DOHH2 (cell line): ENCODE data around the gene AQP5.

Experiments
- H3F3A ChIP-seq: fragments of 200-600 bp; sonication (generic), shearing (Covaris generic); 2 replicates; pipeline ENCODE4 v1.6.0; 2016; ENCODE audit warnings: antibody characterized with exemption, mild to moderate bottlenecking; ENCODE audit not compliant: control insufficient read depth, insufficient read depth
- H3K27ac ChIP-seq: fragments of 200-600 bp; sonication (generic); 2 replicates; pipeline ENCODE4 v1.5.1; 2014; ENCODE audit warnings: low read depth, mild to moderate bottlenecking, low read length, moderate library complexity
- H3K27me3 ChIP-seq: fragments of 200-600 bp; sonication (generic); 2 replicates; pipeline ENCODE4 v1.6.1; 2014; ENCODE audit warnings: mild to moderate bottlenecking, low read length, mixed read lengths; ENCODE audit not compliant: control insufficient read depth
- H3K36me3 ChIP-seq: fragments of 200-600 bp; sonication (generic); 2 replicates; pipeline ENCODE4 v1.6.1; 2014; ENCODE audit warnings: mild to moderate bottlenecking, low read length, moderate library complexity, mixed read lengths; ENCODE audit not compliant: control insufficient read depth
- H3K4me1 ChIP-seq: fragments of 200-600 bp; sonication (generic); 2 replicates; pipeline ENCODE4 v1.6.1; 2014; ENCODE audit warnings: mild to moderate bottlenecking, low read length, mixed read lengths; ENCODE audit not compliant: control insufficient read depth
- H3K4me2 ChIP-seq: fragments of 200-600 bp; sonication (generic); 2 replicates; pipeline ENCODE4 v1.6.0; 2014; ENCODE audit warnings: mild to moderate bottlenecking, low read length, moderate library complexity
- H3K4me3 ChIP-seq: fragments of 200-600 bp; sonication (generic); 2 replicates; pipeline ENCODE4 v1.5.1; 2014; ENCODE audit warnings: mild to moderate bottlenecking, low read length, mixed read lengths
- H3K79me2 ChIP-seq: fragments of 200-600 bp; sonication (generic); 2 replicates; pipeline ENCODE4 v1.6.1; 2014; ENCODE audit warnings: mild to moderate bottlenecking, low read length, mixed read lengths; ENCODE audit not compliant: control insufficient read depth
- H3K9me2 ChIP-seq: fragments of 200-600 bp; sonication (generic); replicated peaks from 2 replicates; pipeline ENCODE4 v1.6.1; 2014; ENCODE audit warnings: mild to moderate bottlenecking, low read length, mixed read lengths; ENCODE audit not compliant: control insufficient read depth
- H3K9me3 ChIP-seq: fragments of 200-600 bp; sonication (generic); 2 replicates; pipeline ENCODE4 v1.6.1; 2014; ENCODE audit warnings: antibody characterized with exemption, low read length, mixed read lengths; ENCODE audit not compliant: control insufficient read depth, insufficient read depth
- H4K20me1 ChIP-seq: fragments of 200-600 bp; sonication (generic); 2 replicates; pipeline ENCODE4 v1.6.0; 2014; ENCODE audit warnings: low read depth, mild to moderate bottlenecking, antibody characterized with exemption, low read length, moderate library complexity; ENCODE audit not compliant: control insufficient read depth, insufficient read depth
- EZH2phosphoT487 ChIP-seq: fragments of 200-600 bp; sonication (generic); IDR thresholded peaks from 2 replicates; pipeline ENCODE4 v1.6.1; 2017; ENCODE audit warnings: borderline replicate concordance, mild to moderate bottlenecking, antibody characterized with exemption, low read length, moderate library complexity, mixed read lengths
- TF ChIP-seq, protein P1 (sequence below): fragments of 200-600 bp; sonication (generic); IDR thresholded peaks from one replicate; pipeline ENCODE4 v1.5.1; 2014; ENCODE audit warnings: antibody characterized with exemption, mild to moderate bottlenecking, low read depth, low read length; ENCODE audit not compliant: poor library complexity, severe bottlenecking

Gene AQP5

DNA sequence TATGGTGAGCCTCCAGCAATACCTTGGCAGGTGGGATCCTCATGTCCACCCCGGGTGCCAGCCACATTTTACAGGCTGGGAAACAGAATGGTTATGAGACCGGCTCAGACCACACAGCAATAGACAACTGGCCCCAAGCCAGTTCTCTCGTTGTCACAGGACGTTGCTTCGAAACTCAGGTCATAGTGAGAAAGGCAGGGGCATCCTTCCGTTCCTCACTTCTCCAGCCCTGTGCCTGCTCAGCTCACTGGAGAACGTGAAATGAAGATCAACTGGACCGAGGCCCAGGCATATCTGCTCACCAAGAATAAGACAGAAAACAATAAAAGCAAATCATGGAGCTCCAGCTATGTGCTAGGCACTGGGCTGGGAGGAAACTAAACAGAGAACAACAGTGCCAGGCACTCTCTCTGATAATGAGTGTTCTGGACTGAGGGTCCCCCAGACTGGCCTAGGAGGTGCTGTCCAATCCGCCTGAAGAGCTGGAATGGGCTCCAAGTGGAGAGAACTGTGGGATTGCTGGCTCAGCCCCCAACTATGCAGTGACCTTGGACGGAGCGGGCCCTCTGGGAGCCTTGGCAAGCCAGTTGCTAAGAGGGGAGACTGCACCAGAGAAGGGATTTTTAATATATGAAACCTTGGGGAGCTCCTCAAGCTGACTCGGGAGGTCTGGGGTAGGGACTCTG lies 39.2 kb upstream of the AQP5 start:
- H3K9me2 ChIP-seq, result no peaks in the 10 kb centered on the region
- H3K36me3 ChIP-seq, result no peaks in the 10 kb centered on the region
- no peaks in the 10 kb centered on the region for H3K4me1 ChIP-seq

DNA sequence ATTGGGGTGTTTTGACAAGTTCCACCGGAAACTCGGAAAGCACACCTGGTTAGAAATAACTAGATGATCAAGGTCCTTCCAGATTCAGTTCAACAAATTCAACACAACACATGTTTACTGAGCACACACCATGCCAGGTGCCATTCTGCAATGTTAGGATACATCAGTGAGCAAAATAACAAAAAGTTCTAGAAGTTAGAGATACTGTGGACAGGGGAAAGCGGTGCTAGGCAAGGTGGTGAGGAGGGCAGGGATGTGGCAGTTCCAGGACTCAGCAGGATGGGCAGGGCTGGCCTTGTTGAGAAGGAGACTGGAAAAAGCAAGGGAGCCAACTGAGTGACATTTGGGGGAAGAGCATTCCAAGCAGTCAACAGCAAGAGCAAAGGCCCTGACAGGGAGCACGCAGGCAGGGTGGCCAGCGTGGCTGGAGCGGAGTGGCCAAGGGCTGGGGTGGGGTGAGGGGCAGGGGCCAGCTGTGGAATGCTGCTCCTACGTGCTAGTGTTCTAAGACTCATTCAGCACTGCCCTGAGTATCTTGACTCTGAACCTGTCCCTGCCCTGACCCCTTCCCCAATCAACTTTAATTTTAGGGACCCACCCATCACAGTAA lies 38.5 kb upstream of the AQP5 start:
- Histone ChIP-seq H4K20me1 (no peaks in the 10 kb centered on the region), H3K27me3 (peaks cover 10% of the 10 kb centered on the region), H3K4me3 (no peak overlapping the region), H3K9me2 (no peaks in the 10 kb centered on the region), H3K4me2 (no peak overlapping the region), H3F3A (no peaks in the 10 kb centered on the region), H3K4me1 (no peaks in the 10 kb centered on the region), H3K36me3 (no peaks in the 10 kb centered on the region), H3K27ac (no peak overlapping the region), H3K9me3 (no peaks in the 10 kb centered on the region), H3K79me2 (no peaks in the 10 kb centered on the region)
- TF ChIP-seq, protein P1, sequence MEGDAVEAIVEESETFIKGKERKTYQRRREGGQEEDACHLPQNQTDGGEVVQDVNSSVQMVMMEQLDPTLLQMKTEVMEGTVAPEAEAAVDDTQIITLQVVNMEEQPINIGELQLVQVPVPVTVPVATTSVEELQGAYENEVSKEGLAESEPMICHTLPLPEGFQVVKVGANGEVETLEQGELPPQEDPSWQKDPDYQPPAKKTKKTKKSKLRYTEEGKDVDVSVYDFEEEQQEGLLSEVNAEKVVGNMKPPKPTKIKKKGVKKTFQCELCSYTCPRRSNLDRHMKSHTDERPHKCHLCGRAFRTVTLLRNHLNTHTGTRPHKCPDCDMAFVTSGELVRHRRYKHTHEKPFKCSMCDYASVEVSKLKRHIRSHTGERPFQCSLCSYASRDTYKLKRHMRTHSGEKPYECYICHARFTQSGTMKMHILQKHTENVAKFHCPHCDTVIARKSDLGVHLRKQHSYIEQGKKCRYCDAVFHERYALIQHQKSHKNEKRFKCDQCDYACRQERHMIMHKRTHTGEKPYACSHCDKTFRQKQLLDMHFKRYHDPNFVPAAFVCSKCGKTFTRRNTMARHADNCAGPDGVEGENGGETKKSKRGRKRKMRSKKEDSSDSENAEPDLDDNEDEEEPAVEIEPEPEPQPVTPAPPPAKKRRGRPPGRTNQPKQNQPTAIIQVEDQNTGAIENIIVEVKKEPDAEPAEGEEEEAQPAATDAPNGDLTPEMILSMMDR, result no peak
- no peak for TF ChIP-seq EZH2phosphoT487

More for the DNA sequence above, 39.2 kb upstream of the AQP5 start:
- H3K79me2 ChIP-seq, result no peaks in the 10 kb centered on the region
- TF ChIP-seq EZH2phosphoT487, result no peak
- TF ChIP-seq, protein P1, result no peak
- H3K27me3 ChIP-seq, result peaks cover 12% of the 10 kb centered on the region
- no peaks in the 10 kb centered on the region for H4K20me1 ChIP-seq
- H3K4me2 ChIP-seq, result no peak overlapping the region
- H3K9me3 ChIP-seq, result no peaks in the 10 kb centered on the region
- H3K4me3 ChIP-seq, result no peak overlapping the region
- H3K27ac ChIP-seq, result no peak overlapping the region
- H3F3A ChIP-seq, result no peaks in the 10 kb centered on the region

DNA sequence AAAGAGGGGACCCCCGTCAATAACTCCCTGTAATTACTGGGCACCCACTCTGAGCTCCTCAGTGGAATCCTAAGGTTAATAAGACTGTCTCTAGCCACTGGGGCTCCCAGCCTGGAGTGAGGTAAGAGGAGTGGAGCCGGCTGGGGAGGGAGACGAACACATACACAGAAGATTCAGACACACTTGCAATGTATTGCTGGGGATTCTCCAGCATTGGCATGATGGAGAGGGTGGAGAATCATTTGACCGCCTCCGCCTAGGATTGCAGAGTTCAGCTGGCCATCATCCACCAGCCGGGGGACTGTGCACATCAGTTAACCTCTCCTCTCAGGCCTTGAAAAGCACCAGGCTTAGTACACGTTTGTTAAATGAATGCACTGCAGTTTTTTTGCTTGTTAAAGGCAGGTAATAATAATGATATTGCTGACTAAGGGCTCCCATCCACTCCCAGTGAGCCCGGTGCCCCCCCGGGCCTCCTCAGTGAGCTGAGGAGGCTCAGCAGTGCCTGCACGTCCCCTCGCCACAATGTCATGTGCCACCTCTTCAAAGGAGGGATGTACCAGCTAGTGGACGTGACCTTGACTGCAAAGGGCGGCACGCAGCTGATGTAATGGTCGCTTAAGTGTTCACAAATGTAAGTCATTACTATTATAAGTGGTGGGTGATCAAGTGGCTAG lies 37.7 kb upstream of the AQP5 start:
- TF ChIP-seq, protein P1, result no peak
- no peak for TF ChIP-seq EZH2phosphoT487
- H4K20me1 ChIP-seq, result no peaks in the 10 kb centered on the region
- H3K4me3 ChIP-seq, result no peak overlapping the region
- H3K4me1 ChIP-seq, result no peaks in the 10 kb centered on the region
- H3K79me2 ChIP-seq, result no peaks in the 10 kb centered on the region
- H3K4me2 ChIP-seq, result no peak overlapping the region
- H3K9me2 ChIP-seq, result no peaks in the 10 kb centered on the region
- no peaks in the 10 kb centered on the region for H3F3A ChIP-seq
- H3K36me3 ChIP-seq, result no peaks in the 10 kb centered on the region
- no peaks in the 10 kb centered on the region for H3K9me3 ChIP-seq
- H3K27me3 ChIP-seq, result peaks cover 7% of the 10 kb centered on the region
- no peak overlapping the region for H3K27ac ChIP-seq
